HCT116 (cell line): ENCODE data around the gene ZNF618. TPM values are rescaled to one million over a fixed set of nuclear protein-coding genes. Genes with fewer than 3 reads are reported as not detected.

Experiments used
- ATAC-seq: fragments of 200-7000 bp; cut with Tn5 transposase; 2 replicates; pipeline ENCODE4 v1.9.1; 2020; ENCODE audit warnings: mild to moderate bottlenecking, moderate library complexity
- BruUV-seq: library from RNA; stranded (reverse); fragments of 400-500 nt; replicated peaks from 2 replicates; lab custom pipeline; 2021; lab: Mats Ljungman, UMichigan
- CTCF ChIA-PET: fragments of 300-600 bp; sonication (Branson Sonifier 250); formaldehyde crosslinking; loops from one replicate; lab custom pipeline; 2021; ENCODE audit warnings: antibody characterized with exemption; lab: Charles Lee
- POLR2A ChIA-PET: fragments of 300-600, 350-600 bp; sonication (Branson Sonifier 250); formaldehyde crosslinking; loops from one replicate; lab custom pipeline; 2021; ENCODE audit warnings: antibody characterized with exemption; lab: Charles Lee
- RAD21 ChIA-PET, 2 experiments: fragments of 300-600 bp; sonication (Branson Sonifier 250); formaldehyde crosslinking; loops; one replicate each; lab custom pipeline; 2023; ENCODE audit warnings: low total read pairs in 2 of 2; ENCODE audit not compliant: uncharacterized antibody in 2 of 2, unreplicated experiment in 2 of 2, low non-redundant PET in 1 of 2; lab: Charles Lee
- DNase-seq: peaks from one replicate; pipeline ENCODE4 v3.0.0-alpha.2; 2010; ENCODE audit warnings: low read depth, low spot score
- H2AFZ ChIP-seq: fragments of 200-600 bp; shearing (Covaris generic), sonication (generic); 2 replicates; pipeline ENCODE4 v1.6.1; 2017; ENCODE audit warnings: low read depth, mixed run types, mixed read lengths, antibody characterized with exemption, low read length; ENCODE audit not compliant: poor library complexity, severe bottlenecking
- H3K27ac ChIP-seq: 2 replicates; pipeline ENCODE4 v1.5.1; 2012; ENCODE audit warnings: low read depth, low read length
- H3K27me3 ChIP-seq: fragments of 200-600 bp; sonication (generic); 2 replicates; pipeline ENCODE4 v1.6.1; 2016; ENCODE audit warnings: mixed run types, low read length, mixed read lengths; ENCODE audit not compliant: insufficient read depth
- H3K36me3 ChIP-seq, 2 experiments: fragments of 200-500 bp in 1 of 2; fragments of 200-600 bp in 1 of 2; sonication (Bioruptor generic) in 1 of 2; sonication (generic) in 1 of 2; 2 replicates each; pipeline versions ENCODE4 v1.5.1 to v1.6.1; 2014 to 2016; ENCODE audit warnings: low read length in 2 of 2, inconsistent platforms in 1 of 2, mixed read lengths in 1 of 2, mixed run types in 1 of 2; ENCODE audit not compliant: insufficient read depth in 2 of 2, control insufficient read depth in 1 of 2
- H3K4me1 ChIP-seq, 2 experiments: fragments of 200-600 bp in 1 of 2; sonication (generic) in 1 of 2; 2 replicates each; pipeline versions ENCODE4 v1.5.1 to v1.6.1; 2012 to 2017; ENCODE audit warnings: low read length in 2 of 2, inconsistent platforms in 1 of 2, mild to moderate bottlenecking in 1 of 2, mixed read lengths in 1 of 2, mixed run types in 1 of 2, moderate library complexity in 1 of 2; ENCODE audit not compliant: insufficient read depth in 2 of 2, control insufficient read depth in 1 of 2
- H3K4me2 ChIP-seq: fragments of 200-600 bp; sonication (generic); 2 replicates; pipeline ENCODE4 v1.6.1; 2017; ENCODE audit warnings: mixed run types, low read length, mixed read lengths
- H3K4me3 ChIP-seq, 2 experiments: fragments of 200-600 bp in 1 of 2; sonication (generic) in 1 of 2; replicated peaks in 1 of 2; 2 replicates each; pipeline ENCODE4 v1.5.1; 2011 to 2016; ENCODE audit warnings: low read length in 2 of 2, control low read depth in 1 of 2, low read depth in 1 of 2, mild to moderate bottlenecking in 1 of 2, mixed read lengths in 1 of 2, mixed run types in 1 of 2
- H3K79me2 ChIP-seq: fragments of 200-600 bp; sonication (generic); 2 replicates; pipeline ENCODE4 v1.6.1; 2017; ENCODE audit warnings: mild to moderate bottlenecking, mixed run types, low read length, moderate library complexity, mixed read lengths; ENCODE audit not compliant: insufficient read depth
- H3K9ac ChIP-seq: fragments of 200-600 bp; sonication (generic); 2 replicates; pipeline ENCODE4 v1.6.1; 2016; ENCODE audit warnings: low read length, mixed read lengths
- H3K9me2 ChIP-seq: fragments of 200-600 bp; sonication (generic), shearing (Covaris generic); 2 replicates; pipeline ENCODE4 v1.6.1; 2017; ENCODE audit warnings: mixed run types, mild to moderate bottlenecking, moderate library complexity; ENCODE audit not compliant: insufficient read depth
- H3K9me3 ChIP-seq, 2 experiments: fragments of 200-500 bp in 1 of 2; fragments of 200-600 bp in 1 of 2; sonication (Bioruptor generic) in 1 of 2; sonication (generic) in 1 of 2; 2 replicates each; pipeline ENCODE4 v1.6.1; 2014 to 2017; ENCODE audit warnings: low read length in 2 of 2, mixed read lengths in 2 of 2, inconsistent platforms in 1 of 2, low read depth in 1 of 2, mild to moderate bottlenecking in 1 of 2, mixed run types in 1 of 2, moderate library complexity in 1 of 2; ENCODE audit not compliant: control insufficient read depth in 1 of 2, insufficient read depth in 1 of 2
- H4K20me1 ChIP-seq: fragments of 200-600 bp; sonication (generic), shearing (Covaris generic); 2 replicates; pipeline ENCODE4 v1.6.1; 2017; ENCODE audit warnings: mixed run types, mild to moderate bottlenecking, moderate library complexity; ENCODE audit not compliant: insufficient read depth
- CTCF ChIP-seq, 3 experiments: fragments of 200-600 bp in 1 of 3; sonication (generic) in 1 of 3; IDR thresholded peaks in 2 of 3; conservative IDR thresholded peaks in 1 of 3; 2 replicates each; pipeline ENCODE4 v1.5.1; 2012 to 2017; ENCODE audit warnings: low read depth in 2 of 3, low read length in 2 of 3, antibody characterized with exemption in 1 of 3, borderline replicate concordance in 1 of 3, control low read depth in 1 of 3, mild to moderate bottlenecking in 1 of 3, mixed read lengths in 1 of 3, mixed run types in 1 of 3, moderate library complexity in 1 of 3; ENCODE audit not compliant: insufficient read depth in 1 of 3
- ELF1 ChIP-seq: IDR thresholded peaks from 2 replicates; pipeline ENCODE4 v1.6.1; 2012; ENCODE audit warnings: low read depth, borderline replicate concordance
- EZH2 ChIP-seq: fragments of 200-600 bp; sonication (generic); IDR thresholded peaks from 2 replicates; pipeline ENCODE4 v1.6.1; 2017; ENCODE audit warnings: antibody characterized with exemption, mixed run types
- FOSL1 ChIP-seq: IDR thresholded peaks from 2 replicates; pipeline ENCODE4 v1.6.1; 2012; ENCODE audit warnings: low read depth
- JUND ChIP-seq: IDR thresholded peaks from 2 replicates; pipeline ENCODE4 v1.6.1; 2012
- POLR2A ChIP-seq: IDR thresholded peaks from 2 replicates; pipeline ENCODE4 v1.7.0; 2011; ENCODE audit warnings: borderline replicate concordance; ENCODE audit not compliant: insufficient read depth, insufficient read length; ENCODE audit errors: extremely low read depth
- POLR2AphosphoS5 ChIP-seq: IDR thresholded peaks from 2 replicates; pipeline ENCODE4 v1.6.1; 2011; ENCODE audit warnings: mild to moderate bottlenecking, low read depth, low read length, moderate library complexity
- RAD21 ChIP-seq: IDR thresholded peaks from 2 replicates; pipeline ENCODE4 v1.6.1; 2012; ENCODE audit warnings: low read depth, mild to moderate bottlenecking
- SIN3A ChIP-seq: IDR thresholded peaks from 2 replicates; pipeline ENCODE4 v1.6.1; 2012; ENCODE audit warnings: low read depth
- SRF ChIP-seq: IDR thresholded peaks from 2 replicates; pipeline ENCODE4 v1.6.1; 2012; ENCODE audit warnings: low read depth
- TCF7L2 ChIP-seq: IDR thresholded peaks from 2 replicates; pipeline ENCODE4 v1.7.0; 2011; ENCODE audit warnings: borderline replicate concordance, inconsistent platforms; ENCODE audit not compliant: insufficient read depth, insufficient read length; ENCODE audit errors: extremely low read depth
- ZBTB33 ChIP-seq: IDR thresholded peaks from 2 replicates; pipeline ENCODE4 v1.6.1; 2011; ENCODE audit warnings: mild to moderate bottlenecking, low read length, moderate library complexity; ENCODE audit not compliant: insufficient replicate concordance; ENCODE audit errors: extremely low read depth
- ZFX ChIP-seq: fragments of 450-650 bp; IDR thresholded peaks from 2 replicates; pipeline ENCODE4 v1.6.1; 2017
- ZNF274 ChIP-seq: fragments of 200-500 bp; sonication (Bioruptor generic); IDR thresholded peaks from 2 replicates; pipeline ENCODE4 v1.6.1; 2014; ENCODE audit warnings: mild to moderate bottlenecking, low read depth, low read length, inconsistent platforms
- intact Hi-C: fragments of 100-400 bp; cut with micrococcal nuclease; formaldehyde crosslinking; loops from 2 replicates; pipeline ENCODE4 v1.10.0; 2022
- total RNA-seq: library from RNA; stranded (reverse); gene quantifications from one replicate; pipeline ENCODE4 v1.2.1, GENCODE V29; 2021; ENCODE audit not compliant: unreplicated experiment
- TF ChIP-seq, protein P1 (sequence below): IDR thresholded peaks from 2 replicates; pipeline ENCODE4 v1.6.1; 2012
- TF ChIP-seq, protein P2 (sequence below): IDR thresholded peaks from 2 replicates; pipeline ENCODE4 v1.6.1; 2012

Gene ZNF618
- total RNA-seq, 1 experiment from 2014 or later: 13.5 TPM

- H3K36me3 ChIP-seq: no peaks in the 10 kb centered on the region
- intact Hi-C loops: no loop called here
- H3K79me2 ChIP-seq: no peaks in the 10 kb centered on the region
- H3K9ac ChIP-seq: no peak overlapping the region
- BruUV-seq: no TSS peak
- H3K9me3 ChIP-seq: no peaks in the 10 kb centered on the region
- RAD21 ChIA-PET: no interaction called here
- TF ChIP-seq ZNF274: no peak
- TF ChIP-seq POLR2AphosphoS5: no peak
- TF ChIP-seq SRF: no peak
- TF ChIP-seq ELF1: no peak
- no peak for TF ChIP-seq SIN3A
- no peak for TF ChIP-seq POLR2A
- TF ChIP-seq, protein P1, sequence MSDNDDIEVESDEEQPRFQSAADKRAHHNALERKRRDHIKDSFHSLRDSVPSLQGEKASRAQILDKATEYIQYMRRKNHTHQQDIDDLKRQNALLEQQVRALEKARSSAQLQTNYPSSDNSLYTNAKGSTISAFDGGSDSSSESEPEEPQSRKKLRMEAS: no peak
- no peak for TF ChIP-seq FOSL1
- no peak for TF ChIP-seq JUND
- TF ChIP-seq, protein P2, sequence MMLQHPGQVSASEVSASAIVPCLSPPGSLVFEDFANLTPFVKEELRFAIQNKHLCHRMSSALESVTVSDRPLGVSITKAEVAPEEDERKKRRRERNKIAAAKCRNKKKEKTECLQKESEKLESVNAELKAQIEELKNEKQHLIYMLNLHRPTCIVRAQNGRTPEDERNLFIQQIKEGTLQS: no peak
- no peak for TF ChIP-seq RAD21
- TF ChIP-seq EZH2: no peak
- CTCF ChIA-PET: no interaction called here
- H3K27me3 ChIP-seq: no peaks in the 10 kb centered on the region
- no peaks in the 10 kb centered on the region for H4K20me1 ChIP-seq
- H3K4me3 ChIP-seq: no peak overlapping the region
- no peak overlapping the region for H3K27ac ChIP-seq
- POLR2A ChIA-PET: no interaction called here
- H3K9me2 ChIP-seq: no peaks in the 10 kb centered on the region
- no peak overlapping the region for H3K4me2 ChIP-seq
- ATAC-seq (no peak), DNase-seq (no peak)
- H3K4me1 ChIP-seq: no peaks in the 10 kb centered on the region
- H2AFZ ChIP-seq: no peak overlapping the region
Observed at GRCh38 chr9:114002271-114002985, 126.3 kb downstream of the ZNF618 start.

- DNase-seq (no peak), ATAC-seq (no peak)
- H3K4me2 ChIP-seq: no peak overlapping the region
- no peaks in the 10 kb centered on the region for H3K27me3 ChIP-seq
- no peaks in the 10 kb centered on the region for H3K4me1 ChIP-seq
- no peaks in the 10 kb centered on the region for H3K36me3 ChIP-seq
- BruUV-seq: no TSS peak
- no peaks in the 10 kb centered on the region for H3K9me2 ChIP-seq
- H3K9ac ChIP-seq: no peak overlapping the region
- intact Hi-C loops: no loop called here
- H2AFZ ChIP-seq: no peak overlapping the region
- H3K9me3 ChIP-seq: no peaks in the 10 kb centered on the region
- no peak overlapping the region for H3K27ac ChIP-seq
- CTCF ChIA-PET: no interaction called here
- no peaks in the 10 kb centered on the region for H4K20me1 ChIP-seq
- RAD21 ChIA-PET: no interaction called here
- H3K79me2 ChIP-seq: no peaks in the 10 kb centered on the region
- H3K4me3 ChIP-seq: no peak overlapping the region
- POLR2A ChIA-PET: no interaction called here
- TF ChIP-seq FOSL1 (no peak), CTCF (IDR thresholded peaks at IDR 0.05 in 2 of 3, conservative IDR thresholded peaks at IDR 0.05 in 1 of 3; ENCODE audit: borderline replicate concordance in 1 of 3, insufficient read depth in 1 of 3, low read depth in 2 of 3, low read length in 2 of 3) (no peak), ZBTB33 (no peak), SRF (no peak), ZFX (no peak), ZNF274 (no peak), POLR2A (no peak), POLR2AphosphoS5 (no peak), TCF7L2 (no peak)
Observed at GRCh38 chr9:114002986-114003350, 126.9 kb downstream of the ZNF618 start.
